K562 (cell line): ENCODE measurements around the gene TRIO. TPM values are rescaled to one million over a fixed set of nuclear protein-coding genes. Genes with fewer than 3 reads are reported as not detected.

Experiments
- ATAC-seq: fragments of 200-7000 bp; cut with Tn5 transposase; 3 replicates; pipeline ENCODE4 v1.9.1; 2020; ENCODE audit warnings: moderate library complexity
- BruUV-seq: library from RNA; stranded (reverse); fragments of 400-500 nt; replicated peaks from 2 replicates; lab custom pipeline; 2021; lab: Mats Ljungman, UMichigan
- CTCF ChIA-PET: fragments of 300-600 bp; formaldehyde crosslinking; extraction: SDS; loops from one replicate; lab custom pipeline; 2021; ENCODE audit warnings: low intra/inter-chr PET ratio; lab: Yijun Ruan, JAX
- POLR2A ChIA-PET: fragments of 300-600, 350-650 bp; sonication (Branson Sonifier 250); formaldehyde crosslinking; extraction: SDS; loops from one replicate; lab custom pipeline; 2021; ENCODE audit warnings: antibody characterized with exemption, inconsistent platforms; lab: Yijun Ruan, JAX
- DNase-seq, 4 experiments: peaks; one replicate each; pipeline versions ENCODE4 v3.0.0 to v3.0.0-alpha.2; 2011 to 2018; ENCODE audit warnings: low spot score in 3 of 4, mixed read lengths in 3 of 4; ENCODE audit errors: extremely low read depth in 1 of 4
- FAIRE-seq: peaks from 2 replicates; lab custom pipeline; 2011; peaks lifted over from hg19 to GRCh38; lab: Jason Lieb, UNC
- H2AFZ ChIP-seq: 2 replicates; pipeline ENCODE4 v1.6.0; 2011; ENCODE audit warnings: low read depth, low read length, control low read depth, inconsistent platforms
- H3K27ac ChIP-seq: fragments of 200-600 bp; 3 replicates; pipeline ENCODE4 v1.8.0; 2011; ENCODE audit warnings: low read depth, mild to moderate bottlenecking, control low read depth, inconsistent platforms, low read length, moderate library complexity, mixed read lengths; ENCODE audit errors: extremely low read depth
- H3K27me3 ChIP-seq, 2 experiments: fragments of 300-600 bp in 1 of 2; 2 replicates in 1 of 2; 3 replicates in 1 of 2; pipeline versions ENCODE4 v1.6.0 to v1.8.0; 2011; ENCODE audit warnings: inconsistent platforms in 2 of 2, low read length in 2 of 2, mild to moderate bottlenecking in 1 of 2, mixed read lengths in 1 of 2, moderate library complexity in 1 of 2; ENCODE audit not compliant: control insufficient read depth in 2 of 2, insufficient read depth in 2 of 2
- H3K36me3 ChIP-seq: fragments of 300-600 bp; 3 replicates; pipeline ENCODE4 v1.8.0; 2011; ENCODE audit warnings: mild to moderate bottlenecking, low read length, inconsistent platforms; ENCODE audit not compliant: control insufficient read depth, insufficient read depth
- H3K4me1 ChIP-seq, 2 experiments: fragments of 200-600 bp in 1 of 2; replicated peaks in 1 of 2; 2 replicates in 1 of 2; 3 replicates in 1 of 2; pipeline versions ENCODE4 v1.5.1 to v1.8.0; 2011; ENCODE audit warnings: inconsistent platforms in 2 of 2, low read length in 2 of 2, mild to moderate bottlenecking in 1 of 2, mixed read lengths in 1 of 2, moderate library complexity in 1 of 2; ENCODE audit not compliant: control insufficient read depth in 2 of 2, insufficient read depth in 2 of 2
- H3K4me2 ChIP-seq: 2 replicates; pipeline ENCODE4 v1.6.1; 2011; ENCODE audit warnings: low read length, control low read depth, inconsistent platforms, mixed read lengths; ENCODE audit not compliant: insufficient read depth
- H3K4me3 ChIP-seq: fragments of 200-600 bp; sonication (generic), shearing (Covaris generic); 2 replicates; pipeline ENCODE4 v1.5.1; 2016; ENCODE audit warnings: control low read depth, inconsistent platforms
- H3K79me2 ChIP-seq: fragments of 200-600 bp; 3 replicates; pipeline ENCODE4 v1.8.0; 2011; ENCODE audit warnings: low read length, inconsistent platforms; ENCODE audit not compliant: control insufficient read depth, insufficient read depth
- H3K9ac ChIP-seq, 2 experiments: 2 replicates each; pipeline versions ENCODE4 v1.6.0 to v1.6.1; 2011; ENCODE audit warnings: low read depth in 2 of 2, low read length in 2 of 2, control low read depth in 1 of 2, inconsistent platforms in 1 of 2, mild to moderate bottlenecking in 1 of 2, mixed read lengths in 1 of 2; ENCODE audit not compliant: insufficient read depth in 1 of 2
- H3K9me1 ChIP-seq: one replicate; pipeline ENCODE4 v1.6.0; 2011; ENCODE audit warnings: inconsistent platforms, mild to moderate bottlenecking, low read length, moderate library complexity; ENCODE audit not compliant: control insufficient read depth, insufficient read depth
- H3K9me3 ChIP-seq: replicated peaks from 2 replicates; pipeline ENCODE4 v1.5.1; 2011; ENCODE audit warnings: low read depth, low read length, inconsistent platforms; ENCODE audit not compliant: control insufficient read depth, insufficient read depth
- H4K20me1 ChIP-seq: replicated peaks from 2 replicates; pipeline ENCODE4 v1.6.1; 2011; ENCODE audit warnings: low read length, inconsistent platforms, mixed read lengths; ENCODE audit not compliant: control insufficient read depth, insufficient read depth
- C11orf30 ChIP-seq: fragments of 450-650 bp; IDR thresholded peaks from 2 replicates; pipeline ENCODE4 v1.6.1; 2016; ENCODE audit warnings: low read depth, mild to moderate bottlenecking
- EGR1 ChIP-seq: fragments of 450-650 bp; conservative IDR thresholded peaks from 2 replicates; pipeline ENCODE4 v1.6.1; 2017; ENCODE audit warnings: mild to moderate bottlenecking
- HMGN3 ChIP-seq: IDR thresholded peaks from 2 replicates; pipeline ENCODE4 v1.6.1; 2011; ENCODE audit warnings: borderline replicate concordance, low read depth, mild to moderate bottlenecking, mixed read lengths, low read length; ENCODE audit not compliant: insufficient read length; ENCODE audit errors: extremely low read depth
- NCOA6 ChIP-seq: fragments of 450-650 bp; IDR thresholded peaks from 2 replicates; pipeline ENCODE4 v1.6.1; 2017; ENCODE audit warnings: mild to moderate bottlenecking
- SIRT6 ChIP-seq: IDR thresholded peaks from one replicate; pipeline ENCODE4 v1.6.1; 2012; ENCODE audit warnings: low read depth, mild to moderate bottlenecking, control low read depth, inconsistent platforms, low read length, moderate library complexity
- ZBTB7A ChIP-seq: IDR thresholded peaks from 2 replicates; pipeline ENCODE4 v1.6.1; 2011; ENCODE audit warnings: low read depth, mild to moderate bottlenecking, low read length, moderate library complexity, borderline replicate concordance; ENCODE audit not compliant: control insufficient read depth
- ZNF174 ChIP-seq: fragments of 250-450 bp; sonication (Bioruptor Pico); IDR thresholded peaks from 2 replicates; pipeline ENCODE4 v1.4.0; 2020; ENCODE audit warnings: mild to moderate bottlenecking
- ZNF24 ChIP-seq: fragments of 450-650 bp; IDR thresholded peaks from 2 replicates; pipeline ENCODE4 v1.6.1; 2016
- WGBS: fragments of 100-300 bp; shearing (Covaris generic); methylation state at CpG from one replicate; pipeline ENCODE4 v1.1.6; 2016; ENCODE audit warnings: low coverage, mixed read lengths; ENCODE audit not compliant: insufficient coverage; ENCODE audit errors: missing lambda C conversion rate; 5-methylcytosine and 5-hydroxymethylcytosine counted together
- in situ Hi-C: fragments of 300-500 bp; cut with MboI; formaldehyde crosslinking; loops from 4 replicates; pipeline ENCODE4 v1.15.0; 2018; ENCODE audit warnings: inconsistent platforms, mixed read lengths
- intact Hi-C: fragments of 100-400 bp; cut with micrococcal nuclease; formaldehyde crosslinking; loops from 2 replicates; pipeline ENCODE4 v1.14.2; 2022
- polyA plus RNA-seq, 8 experiments: library from polyadenylated mRNA; depleted of rRNA in 4 of 8; stranded (reverse) in 5 of 8; unstranded in 3 of 8; fragments of >200 nt; fragmentation: Nextera tagmentation in 2 of 8; fragmentation: Illumina TruSeq in 1 of 8; extraction: Ambion mirVana in 2 of 8; extraction: Trizol in 1 of 8; gene quantifications; 2 replicates each; pipeline versions ENCODE4 v1.2.1 to v1.2.3, GENCODE V29; 2011 to 2014; ENCODE audit warnings: inconsistent platforms in 1 of 8, missing spikeins in 1 of 8
- total RNA-seq, 7 experiments: library from RNA; depleted of rRNA in 6 of 7; stranded (reverse); fragments of >200 nt in 6 of 7; fragmentation: Illumina TruSeq in 2 of 7; extraction: Trizol in 2 of 7; gene quantifications; 2 replicates each; pipeline versions ENCODE4 v1.2.1 to v1.2.3, GENCODE V29; 2011 to 2021; ENCODE audit warnings: low replicate concordance in 1 of 7
- TF ChIP-seq, protein P1 (sequence below): fragments of 200-800 bp; sonication (Bioruptor generic); IDR thresholded peaks from 2 replicates; pipeline ENCODE4 v1.6.1; 2017; ENCODE audit warnings: missing genetic modification characterization, missing compliant biosample characterization
- TF ChIP-seq, protein P2 (sequence below): IDR thresholded peaks from 2 replicates; pipeline ENCODE4 v1.6.1; 2016; ENCODE audit warnings: missing genetic modification characterization, missing compliant biosample characterization
- TF ChIP-seq, protein P3 (sequence below): fragments of 250-450 bp; sonication (Bioruptor Pico); IDR thresholded peaks from 2 replicates; pipeline ENCODE4 v1.5.1; 2021; ENCODE audit warnings: mild to moderate bottlenecking
- TF ChIP-seq, protein P4 (sequence below): fragments of 250-450 bp; sonication (Bioruptor Pico); IDR thresholded peaks from 2 replicates; pipeline ENCODE4 v1.8.0; 2021; ENCODE audit warnings: moderate library complexity, mild to moderate bottlenecking, inconsistent platforms

Gene TRIO
- total and polyA plus RNA-seq, 9 of the 15 experiments (the other 6 are each of a cell fraction or from before 2014, with no cell fraction given): 0.24 to 5.0 (median 1.1) TPM

DNA sequence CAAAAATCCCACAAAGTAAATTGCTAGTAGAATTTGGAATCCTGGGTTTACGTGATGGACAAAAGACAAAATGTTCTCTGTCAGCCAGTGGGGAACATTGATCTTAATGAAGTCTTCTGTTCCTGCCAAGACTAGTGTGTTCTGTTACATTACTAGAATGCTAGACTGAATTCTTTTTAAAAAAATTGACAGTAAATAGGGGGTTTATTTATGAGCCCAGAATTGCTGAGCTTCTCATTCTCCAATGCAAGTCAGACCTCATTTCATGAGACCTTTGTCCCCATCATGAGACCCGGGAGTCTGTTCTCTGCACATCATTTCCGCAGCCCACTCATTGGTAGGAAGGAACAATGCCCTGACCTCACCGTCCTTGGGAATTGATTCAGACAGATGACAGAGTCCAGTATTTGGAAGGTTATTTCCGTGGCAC is 264.6 kb downstream of the TRIO start:
- no peaks in the 10 kb centered on the region for H3K4me1 ChIP-seq
- FAIRE-seq (no peak), ATAC-seq (no peak), DNase-seq (no peak)
- no peak overlapping the region for H2AFZ ChIP-seq
- H4K20me1 ChIP-seq: no peaks in the 10 kb centered on the region
- H3K9me3 ChIP-seq: no peaks in the 10 kb centered on the region
- no peaks in the 10 kb centered on the region for H3K36me3 ChIP-seq
- intact Hi-C loops (no loop called here), in situ Hi-C loops (no loop called here)
- no peak overlapping the region for H3K9ac ChIP-seq
- POLR2A ChIA-PET: interaction anchor here (1.5 kb wide), 1 partner anchor 9 kb away, joined by 3 read pairs; no protein-coding TSS in a partner anchor
- TF ChIP-seq, protein P1, sequence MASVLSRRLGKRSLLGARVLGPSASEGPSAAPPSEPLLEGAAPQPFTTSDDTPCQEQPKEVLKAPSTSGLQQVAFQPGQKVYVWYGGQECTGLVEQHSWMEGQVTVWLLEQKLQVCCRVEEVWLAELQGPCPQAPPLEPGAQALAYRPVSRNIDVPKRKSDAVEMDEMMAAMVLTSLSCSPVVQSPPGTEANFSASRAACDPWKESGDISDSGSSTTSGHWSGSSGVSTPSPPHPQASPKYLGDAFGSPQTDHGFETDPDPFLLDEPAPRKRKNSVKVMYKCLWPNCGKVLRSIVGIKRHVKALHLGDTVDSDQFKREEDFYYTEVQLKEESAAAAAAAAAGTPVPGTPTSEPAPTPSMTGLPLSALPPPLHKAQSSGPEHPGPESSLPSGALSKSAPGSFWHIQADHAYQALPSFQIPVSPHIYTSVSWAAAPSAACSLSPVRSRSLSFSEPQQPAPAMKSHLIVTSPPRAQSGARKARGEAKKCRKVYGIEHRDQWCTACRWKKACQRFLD (CRISPR knock-in tag): no peak
- TF ChIP-seq, protein P2, sequence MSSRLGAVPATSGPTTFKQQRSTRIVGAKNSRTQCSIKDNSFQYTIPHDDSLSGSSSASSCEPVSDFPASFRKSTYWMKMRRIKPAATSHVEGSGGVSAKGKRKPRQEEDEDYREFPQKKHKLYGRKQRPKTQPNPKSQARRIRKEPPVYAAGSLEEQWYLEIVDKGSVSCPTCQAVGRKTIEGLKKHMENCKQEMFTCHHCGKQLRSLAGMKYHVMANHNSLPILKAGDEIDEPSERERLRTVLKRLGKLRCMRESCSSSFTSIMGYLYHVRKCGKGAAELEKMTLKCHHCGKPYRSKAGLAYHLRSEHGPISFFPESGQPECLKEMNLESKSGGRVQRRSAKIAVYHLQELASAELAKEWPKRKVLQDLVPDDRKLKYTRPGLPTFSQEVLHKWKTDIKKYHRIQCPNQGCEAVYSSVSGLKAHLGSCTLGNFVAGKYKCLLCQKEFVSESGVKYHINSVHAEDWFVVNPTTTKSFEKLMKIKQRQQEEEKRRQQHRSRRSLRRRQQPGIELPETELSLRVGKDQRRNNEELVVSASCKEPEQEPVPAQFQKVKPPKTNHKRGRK: no peak
- TF ChIP-seq EGR1 (no peak), ZNF24 (no peak), ZBTB7A (no peak), ZNF174 (CRISPR knock-in tag) (no peak), C11orf30 (no peak), HMGN3 (no peak), NCOA6 (no peak), SIRT6 (no peak)
- TF ChIP-seq, protein P3, sequence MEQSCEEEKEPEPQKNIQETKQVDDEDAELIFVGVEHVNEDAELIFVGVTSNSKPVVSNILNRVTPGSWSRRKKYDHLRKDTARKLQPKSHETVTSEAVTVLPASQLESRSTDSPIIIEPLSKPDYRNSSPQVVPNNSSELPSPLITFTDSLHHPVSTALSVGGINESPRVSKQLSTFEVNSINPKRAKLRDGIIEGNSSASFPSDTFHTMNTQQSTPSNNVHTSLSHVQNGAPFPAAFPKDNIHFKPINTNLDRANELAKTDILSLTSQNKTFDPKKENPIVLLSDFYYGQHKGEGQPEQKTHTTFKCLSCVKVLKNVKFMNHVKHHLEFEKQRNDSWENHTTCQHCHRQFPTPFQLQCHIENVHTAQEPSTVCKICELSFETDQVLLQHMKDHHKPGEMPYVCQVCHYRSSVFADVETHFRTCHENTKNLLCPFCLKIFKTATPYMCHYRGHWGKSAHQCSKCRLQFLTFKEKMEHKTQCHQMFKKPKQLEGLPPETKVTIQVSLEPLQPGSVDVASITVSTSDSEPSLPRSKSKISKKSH: no peak
- TF ChIP-seq, protein P4, sequence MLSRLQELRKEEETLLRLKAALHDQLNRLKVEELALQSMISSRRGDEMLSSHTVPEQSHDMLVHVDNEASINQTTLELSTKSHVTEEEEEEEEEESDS (CRISPR knock-in tag): no peak
- no peak overlapping the region for H3K4me2 ChIP-seq
- 2% methylated on average over 5 of the region's 5 CpGs for WGBS
- H3K4me3 ChIP-seq: no peak overlapping the region
- no peaks in the 10 kb centered on the region for H3K9me1 ChIP-seq
- H3K79me2 ChIP-seq: no peaks in the 10 kb centered on the region
- H3K27me3 ChIP-seq: peaks cover 8 to 31% of the 10 kb centered on the region in 2 experiments; a peak in 4 of 5 replicates
- CTCF ChIA-PET: no interaction called here
- H3K27ac ChIP-seq: no peak overlapping the region
- BruUV-seq: no TSS peak
